NCI-H1092 (cell line): ENCODE measurements around the gene CDC42EP4.

Experiments
- DNase-seq: peaks from one replicate; lab custom pipeline; 2025; lab: John Stamatoyannopoulos, UW

The CDC42EP4 gene, protein sequence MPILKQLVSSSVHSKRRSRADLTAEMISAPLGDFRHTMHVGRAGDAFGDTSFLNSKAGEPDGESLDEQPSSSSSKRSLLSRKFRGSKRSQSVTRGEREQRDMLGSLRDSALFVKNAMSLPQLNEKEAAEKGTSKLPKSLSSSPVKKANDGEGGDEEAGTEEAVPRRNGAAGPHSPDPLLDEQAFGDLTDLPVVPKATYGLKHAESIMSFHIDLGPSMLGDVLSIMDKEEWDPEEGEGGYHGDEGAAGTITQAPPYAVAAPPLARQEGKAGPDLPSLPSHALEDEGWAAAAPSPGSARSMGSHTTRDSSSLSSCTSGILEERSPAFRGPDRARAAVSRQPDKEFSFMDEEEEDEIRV

DNA sequence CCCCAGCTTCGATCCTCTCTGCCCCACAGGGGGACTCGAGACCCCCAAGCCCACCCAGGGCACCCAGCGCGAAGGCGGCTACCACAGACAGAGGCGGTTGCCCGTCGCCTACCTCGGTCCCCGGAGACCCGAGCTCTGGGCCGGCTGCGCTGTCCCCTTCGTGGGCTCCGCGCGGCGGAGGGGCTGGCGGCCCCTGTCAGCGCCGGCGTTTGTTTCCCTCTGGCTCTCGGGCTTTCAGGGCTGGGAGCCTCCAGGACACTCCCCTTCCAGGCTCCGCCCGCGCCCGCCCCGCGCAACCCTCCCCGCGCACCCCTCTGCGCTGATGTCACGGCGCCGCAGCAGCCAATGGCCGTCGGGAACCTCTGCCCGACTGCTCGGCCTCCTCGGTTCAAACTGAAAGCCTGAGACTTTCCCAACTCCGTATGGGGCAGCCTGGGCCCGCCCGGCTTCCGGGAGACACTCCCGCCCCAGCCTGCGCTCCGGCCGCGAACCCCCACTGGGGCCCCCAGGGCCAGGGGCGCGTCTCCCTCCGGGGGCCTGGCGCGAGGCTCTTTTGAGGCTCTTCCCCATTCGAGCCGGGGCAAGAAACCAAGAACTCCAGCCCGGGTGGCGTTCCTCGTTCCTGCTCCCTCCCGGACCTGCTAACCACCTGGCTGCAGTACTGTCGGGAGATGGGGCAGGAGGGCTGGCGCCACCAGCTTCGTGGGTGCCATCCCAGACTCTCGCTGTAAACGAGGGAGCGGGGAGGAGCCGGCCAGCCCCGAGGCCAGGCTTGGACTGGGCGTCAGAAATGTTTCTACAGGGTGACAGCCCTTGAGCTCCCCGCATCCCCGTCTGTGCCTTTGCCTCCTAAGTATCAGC is at the start of gene CDC42EP4:
Gene CDC42EP4, minus strand, starts transcription at position 221 of the 861 bp plus-strand sequence. CDS start 25,501 bp downstream, outside the sequence.
- DNase-seq, result peak; percentile 78

DNA sequence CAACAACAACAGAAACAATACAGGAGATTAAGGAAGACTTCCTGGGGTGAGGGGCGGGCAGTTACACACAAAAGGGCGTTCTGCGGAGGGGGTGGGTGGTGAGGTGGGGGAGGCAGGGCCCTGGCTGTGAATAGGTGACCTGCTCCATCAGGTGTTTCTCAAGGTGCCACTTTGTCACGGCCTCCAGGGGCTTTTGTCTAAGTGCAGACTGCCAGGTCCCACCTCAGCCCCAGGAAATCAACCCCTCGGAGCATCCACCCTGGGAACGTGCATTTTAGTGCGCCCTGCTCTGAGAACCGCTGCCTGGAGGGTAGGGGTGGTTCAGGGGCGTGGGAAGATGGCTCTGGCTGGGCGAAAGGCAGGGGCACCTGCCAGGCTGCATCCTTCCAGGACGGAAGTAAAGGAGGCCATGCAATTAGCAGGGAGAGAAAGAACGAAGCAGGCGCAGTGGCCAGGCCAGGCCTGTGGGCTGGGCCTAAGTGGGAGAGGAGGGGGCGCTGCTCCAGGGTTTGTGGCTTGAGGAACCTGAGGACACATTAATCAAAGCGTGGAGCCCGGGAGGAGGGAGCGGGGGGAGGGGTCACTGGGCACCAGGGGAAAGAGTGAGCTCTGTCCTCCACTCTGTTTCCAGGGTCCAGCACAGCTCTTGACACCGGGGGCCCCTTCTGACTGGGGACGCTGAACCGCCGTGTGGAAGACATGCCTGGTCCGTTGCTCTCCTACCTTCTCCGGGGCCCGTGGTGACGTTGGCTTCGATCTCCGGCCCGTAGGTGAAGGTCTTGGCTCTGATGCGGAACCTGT is 49.4 kb upstream of the CDC42EP4 start:
- no peak for DNase-seq

DNA sequence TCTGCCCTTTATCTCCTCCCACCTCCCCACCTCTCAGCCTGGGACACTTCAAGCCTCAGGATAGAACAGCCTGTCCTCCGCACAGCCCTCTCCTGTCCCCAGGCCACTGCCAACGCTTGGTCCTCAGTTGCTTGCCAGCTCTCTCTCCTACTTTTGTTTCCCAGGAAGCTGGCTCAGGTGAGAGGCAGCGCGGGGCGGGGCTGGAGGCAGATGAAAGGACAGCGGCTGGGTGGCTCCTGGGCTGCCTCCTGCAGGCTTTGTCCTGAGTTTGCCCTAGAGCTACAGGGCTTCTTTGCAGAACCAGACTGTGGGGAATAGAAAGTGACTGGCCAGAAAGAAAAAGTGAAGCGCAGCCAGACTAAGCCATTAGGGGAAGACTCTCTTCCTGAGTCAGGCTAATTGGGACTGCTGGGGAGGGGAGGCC is 48.2 kb upstream of the CDC42EP4 start:
- no peak for DNase-seq

DNA sequence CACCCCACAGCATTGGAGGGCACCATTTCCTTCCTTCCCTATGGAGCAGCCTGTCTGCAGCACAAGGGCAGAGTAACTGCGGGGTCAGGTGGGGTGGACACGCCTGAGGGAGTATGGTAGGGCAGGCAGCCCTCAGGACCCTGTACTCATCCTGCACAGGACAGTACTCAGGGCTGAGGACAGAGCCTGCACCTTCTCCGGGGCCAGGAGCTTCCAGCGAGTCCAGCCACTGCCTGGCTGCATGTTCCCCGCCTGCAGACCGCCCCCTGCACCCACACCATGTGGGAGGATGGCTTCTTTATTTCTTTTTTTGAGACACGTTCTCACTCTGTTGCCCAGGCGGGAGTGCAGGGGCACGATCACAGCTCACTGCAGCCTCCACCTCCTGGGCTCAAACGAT is 47.6 kb upstream of the CDC42EP4 start:
- no peak for DNase-seq

DNA sequence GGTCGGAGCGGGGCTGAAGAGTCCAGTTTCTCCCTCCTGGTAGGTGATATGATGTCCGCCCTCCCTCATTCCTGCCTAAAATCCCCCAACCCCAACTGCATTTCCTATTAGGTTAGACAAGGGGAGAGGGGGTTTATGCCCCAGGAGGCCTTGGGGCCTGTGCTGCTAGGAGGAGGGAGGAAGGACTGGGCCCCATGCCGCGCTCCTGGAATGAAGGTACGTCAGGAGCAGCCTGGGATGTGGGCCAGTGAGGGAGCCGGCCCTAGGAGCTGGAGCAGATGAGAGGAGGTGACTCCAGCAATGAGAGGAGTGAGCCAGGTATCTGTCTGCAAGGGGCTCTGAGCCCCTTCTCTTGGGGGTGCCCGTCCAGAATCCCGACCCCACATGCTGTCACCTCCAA is 46.9 kb upstream of the CDC42EP4 start:
- no peak for DNase-seq

DNA sequence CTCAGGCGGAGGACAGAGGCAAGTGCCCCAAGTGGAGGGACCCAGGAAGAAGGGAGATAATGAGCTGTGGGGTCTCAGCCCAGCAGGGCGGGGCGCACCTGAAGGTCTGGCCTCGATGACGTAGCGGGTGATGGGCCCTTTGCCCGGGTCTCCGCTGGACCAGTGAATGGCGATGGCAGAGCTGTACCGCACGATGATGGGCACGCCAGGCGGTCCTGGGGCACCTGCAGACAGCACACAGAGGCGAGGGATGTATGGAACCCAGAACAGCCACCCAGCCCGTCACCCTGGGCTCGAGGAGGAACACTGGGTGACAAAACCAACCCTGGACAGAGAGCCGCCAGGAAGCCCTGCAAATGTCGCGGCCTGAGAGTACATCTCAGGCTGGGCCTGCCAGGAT is 46.2 kb upstream of the CDC42EP4 start:
- no peak for DNase-seq

DNA sequence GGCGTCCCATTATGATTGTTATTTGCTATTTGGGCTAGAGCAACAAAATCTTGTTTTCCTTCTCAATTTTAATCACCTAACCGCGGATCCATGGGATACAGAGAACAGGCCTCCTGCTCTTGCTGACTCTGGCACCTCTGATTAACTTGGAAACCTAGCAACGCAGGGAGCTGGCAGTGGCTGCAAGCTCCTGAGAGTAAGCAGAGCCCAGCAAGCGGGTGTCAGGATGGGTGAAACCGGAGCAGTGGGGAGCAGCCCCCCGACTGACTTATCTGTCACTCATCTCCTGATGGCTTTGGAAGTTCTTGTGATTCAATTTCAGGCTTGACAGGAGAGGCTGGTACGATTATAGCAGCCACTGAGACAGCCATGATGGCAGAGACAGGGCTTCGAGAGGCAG is 45.5 kb upstream of the CDC42EP4 start:
- DNase-seq, result no peak

DNA sequence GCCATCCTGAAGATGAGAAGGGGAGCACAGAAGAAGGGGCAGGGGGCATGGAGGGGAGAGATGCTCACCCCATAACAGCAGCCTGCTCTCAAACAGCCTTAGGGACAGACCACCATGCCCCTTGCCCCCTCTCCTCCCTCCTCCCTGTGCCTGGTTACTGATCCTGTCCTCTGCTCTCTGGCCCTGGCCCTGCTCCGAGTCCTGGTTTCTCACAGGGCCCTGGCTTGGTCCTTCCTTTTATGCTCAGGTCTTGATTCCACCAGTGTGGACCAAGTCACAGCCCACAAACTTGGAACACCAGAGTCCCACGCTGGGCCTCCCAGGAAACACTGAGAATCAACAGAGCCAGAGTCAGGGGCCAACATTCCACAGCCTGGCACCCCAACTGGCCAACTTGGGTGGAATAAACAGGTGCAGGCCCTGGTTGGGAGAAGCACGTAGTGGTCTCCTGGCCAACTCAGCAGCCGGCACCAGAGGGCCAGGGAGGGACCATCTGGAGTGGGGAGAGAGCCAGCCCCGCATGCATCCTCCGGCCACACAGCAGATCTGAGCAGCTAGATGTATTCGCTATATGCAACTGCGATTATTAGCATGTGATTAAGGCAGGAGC is 44.9 kb upstream of the CDC42EP4 start:
- no peak for DNase-seq

DNA sequence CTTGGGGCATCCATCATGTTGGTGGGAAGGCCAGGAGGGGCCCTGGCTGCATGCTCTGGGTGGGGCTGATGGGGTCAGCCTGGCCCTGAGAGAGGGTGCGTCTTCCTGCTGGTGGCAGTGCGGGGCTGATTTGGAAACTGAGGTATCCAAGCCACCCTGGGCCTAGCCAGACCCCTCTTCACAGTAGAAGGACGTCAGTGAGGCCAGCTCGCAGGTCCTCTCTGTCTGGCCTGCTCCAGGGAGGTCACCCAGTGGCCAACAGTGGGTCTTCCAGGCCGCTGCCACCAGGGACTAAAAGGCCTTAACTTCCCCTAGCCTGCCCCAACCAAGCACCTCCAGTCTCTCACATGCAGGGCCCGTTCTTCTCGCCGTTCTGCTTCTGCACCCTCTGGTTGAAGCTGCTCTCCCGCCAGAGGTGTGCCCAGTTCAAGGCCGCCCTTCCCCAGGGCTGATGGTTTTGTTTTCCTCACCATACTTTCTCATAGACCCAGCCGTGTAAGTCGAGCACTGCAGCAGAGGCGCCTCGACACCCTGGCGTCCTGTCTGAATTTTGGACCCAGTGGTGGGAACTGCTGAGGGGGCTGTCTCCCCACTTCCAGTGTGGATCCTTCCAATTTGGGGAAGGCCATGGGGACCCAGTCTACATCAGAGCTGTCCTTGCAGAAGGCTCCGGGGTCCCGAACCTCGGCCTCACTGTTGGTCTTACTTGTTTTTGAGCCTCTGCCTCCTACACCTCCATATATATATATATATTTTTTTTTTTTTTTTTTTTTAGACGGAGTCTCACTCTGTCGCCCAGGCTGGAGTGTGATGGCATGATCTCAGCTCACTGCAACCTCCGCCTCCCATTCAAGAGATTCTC is 42.9 kb upstream of the CDC42EP4 start:
- no peak for DNase-seq

DNA sequence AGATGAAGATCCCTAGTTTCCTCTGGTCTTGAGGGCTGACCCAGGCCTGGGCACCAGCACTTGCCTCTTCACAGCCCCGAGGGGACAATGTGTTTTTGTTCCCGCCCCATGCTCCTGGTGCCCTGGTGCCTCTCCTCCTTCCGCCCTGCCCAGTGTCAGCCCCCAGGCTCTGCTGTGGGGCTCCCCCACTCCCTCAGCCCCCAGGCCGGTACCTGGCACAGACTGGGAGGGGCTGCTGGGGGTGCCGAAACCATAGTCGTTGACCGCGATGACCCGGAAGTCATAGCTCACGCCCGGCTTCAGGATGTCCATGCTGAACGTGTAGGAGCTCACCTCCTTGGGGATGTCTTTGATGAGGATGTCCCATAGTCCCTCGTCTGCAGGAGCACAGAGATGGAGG is 40.5 kb upstream of the CDC42EP4 start:
- DNase-seq, result no peak

DNA sequence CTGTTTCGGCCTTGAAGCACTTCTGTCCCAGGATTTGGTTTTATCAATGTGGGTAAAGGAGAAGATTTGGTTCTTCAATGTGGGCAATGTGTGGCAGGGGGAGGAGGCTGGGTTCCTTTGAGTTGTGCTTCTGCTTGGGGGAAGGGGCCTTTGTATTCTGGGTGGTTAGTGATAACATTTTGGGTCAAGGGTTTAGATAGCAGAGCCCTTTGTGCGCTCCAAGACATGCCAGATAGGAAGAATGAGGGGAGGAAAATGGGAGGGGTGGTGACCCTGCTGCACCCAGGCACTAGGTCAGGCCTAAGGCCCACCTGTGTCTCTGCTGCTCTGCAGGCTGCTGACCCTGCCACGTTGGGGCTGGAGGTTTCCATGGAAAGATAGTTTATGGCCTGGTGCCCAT is 40.0 kb upstream of the CDC42EP4 start:
- no peak for DNase-seq

DNA sequence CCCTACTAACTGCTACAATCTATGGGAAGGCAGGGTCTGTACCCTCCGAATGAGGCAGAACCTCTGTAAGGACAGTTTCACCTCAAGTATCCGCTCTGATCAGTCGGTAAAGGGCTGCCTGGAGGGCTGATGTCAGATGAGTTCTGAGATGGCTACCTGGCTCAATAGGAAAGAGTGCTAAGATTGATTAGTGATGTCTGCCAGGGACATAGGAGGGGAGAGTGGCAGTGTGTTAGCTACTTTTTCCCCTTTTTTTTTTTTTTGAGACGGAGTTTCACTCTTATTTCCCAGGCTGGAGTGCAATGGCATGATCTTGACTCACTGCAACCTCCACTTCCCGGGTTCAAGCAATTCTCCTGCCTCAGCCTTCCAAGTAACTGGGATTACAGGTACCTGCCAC is 39.1 kb upstream of the CDC42EP4 start:
- no peak for DNase-seq

DNA sequence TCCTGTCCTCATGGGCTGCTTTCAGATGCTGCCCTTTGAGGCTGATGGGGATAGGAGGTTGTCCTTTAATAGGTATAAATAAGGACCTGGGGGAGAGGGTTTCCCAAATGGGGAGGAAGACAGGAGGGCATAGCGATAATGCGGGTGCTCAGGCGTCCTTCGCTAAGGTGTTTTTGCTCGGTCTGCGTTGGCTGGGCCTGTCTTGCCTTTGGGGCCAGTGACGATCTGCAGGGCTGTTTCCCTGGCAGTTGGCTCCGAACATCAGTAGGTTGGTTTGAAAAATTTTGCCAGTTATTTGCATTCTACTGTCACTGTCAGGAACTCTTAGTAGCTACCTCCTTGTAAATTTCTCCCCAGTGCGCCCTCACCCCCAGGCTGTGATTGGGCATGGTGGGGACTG is 37.8 kb upstream of the CDC42EP4 start:
- DNase-seq, result no peak

DNA sequence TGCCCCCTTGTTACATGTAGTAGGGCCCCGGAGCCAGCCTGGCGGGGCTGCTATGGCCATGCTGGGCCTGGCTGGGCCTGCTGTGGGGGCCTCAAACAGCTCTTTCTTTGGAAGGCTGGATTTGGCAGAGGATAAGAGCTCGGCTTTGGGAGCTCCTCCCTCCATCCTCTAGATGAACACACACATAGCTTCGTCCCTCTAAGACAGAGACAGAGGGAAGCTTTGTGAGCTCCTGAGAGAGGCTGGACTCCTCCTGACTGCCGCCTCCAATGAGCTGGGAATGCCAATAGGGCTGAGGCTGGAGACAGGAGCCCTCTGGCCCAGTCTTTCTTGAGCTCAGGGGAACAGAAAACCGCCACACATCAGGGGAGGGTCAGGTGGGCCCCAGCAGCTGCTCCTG is 37.3 kb upstream of the CDC42EP4 start:
- DNase-seq, result no peak

DNA sequence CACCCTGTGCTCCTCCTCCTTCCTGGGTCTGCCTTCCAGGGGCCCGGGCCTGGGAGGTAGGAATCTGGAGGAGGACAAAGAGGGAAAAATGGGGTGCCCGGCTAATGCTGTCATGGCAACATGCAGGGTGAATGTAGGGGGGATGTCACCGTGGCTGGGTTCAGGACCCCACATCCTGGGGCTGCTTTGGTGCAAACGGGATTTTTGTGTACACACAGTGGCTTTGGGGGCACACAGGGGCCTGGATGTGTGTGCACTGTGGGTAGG is 37.0 kb upstream of the CDC42EP4 start:
- DNase-seq, result no peak

DNA sequence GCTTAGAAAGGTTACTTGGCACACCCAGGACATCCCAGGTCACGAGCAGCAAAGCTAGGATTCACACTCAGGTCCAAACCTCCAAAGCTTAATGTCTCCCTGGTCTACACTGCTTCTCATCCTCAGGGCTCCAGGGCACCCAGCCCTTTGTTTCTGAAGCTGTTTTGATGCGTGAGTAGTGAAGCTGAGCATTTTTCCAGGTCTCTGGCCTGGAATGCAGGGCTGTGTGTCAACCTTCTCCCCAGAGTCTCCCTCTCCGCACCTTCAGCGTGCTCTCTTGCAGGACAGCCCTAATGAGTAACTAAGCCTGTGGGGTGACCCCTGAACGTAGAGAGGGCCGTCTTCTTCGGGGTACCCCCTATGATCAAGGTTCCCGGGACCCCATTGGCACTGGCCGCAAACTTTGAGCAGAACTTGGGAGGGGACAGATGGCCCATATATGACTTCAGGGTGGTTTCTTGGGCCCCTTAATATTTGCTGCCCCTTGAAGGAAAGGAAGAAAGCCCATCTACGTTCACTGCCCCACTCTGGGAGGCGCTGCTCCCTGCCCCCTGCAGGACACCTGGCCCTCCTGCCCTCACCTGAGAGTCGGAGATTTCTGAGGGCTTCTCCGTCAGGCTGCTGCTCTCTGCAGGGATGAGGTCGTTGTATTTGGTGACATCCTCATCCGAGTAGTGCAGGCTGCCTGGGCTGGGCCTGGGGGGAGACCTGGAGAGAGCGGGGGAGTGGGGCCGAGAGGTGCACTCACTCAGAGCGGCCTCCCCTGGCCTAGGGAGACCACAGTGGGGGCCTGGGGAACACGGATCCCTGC is 36.4 kb upstream of the CDC42EP4 start:
- DNase-seq, result no peak

DNA sequence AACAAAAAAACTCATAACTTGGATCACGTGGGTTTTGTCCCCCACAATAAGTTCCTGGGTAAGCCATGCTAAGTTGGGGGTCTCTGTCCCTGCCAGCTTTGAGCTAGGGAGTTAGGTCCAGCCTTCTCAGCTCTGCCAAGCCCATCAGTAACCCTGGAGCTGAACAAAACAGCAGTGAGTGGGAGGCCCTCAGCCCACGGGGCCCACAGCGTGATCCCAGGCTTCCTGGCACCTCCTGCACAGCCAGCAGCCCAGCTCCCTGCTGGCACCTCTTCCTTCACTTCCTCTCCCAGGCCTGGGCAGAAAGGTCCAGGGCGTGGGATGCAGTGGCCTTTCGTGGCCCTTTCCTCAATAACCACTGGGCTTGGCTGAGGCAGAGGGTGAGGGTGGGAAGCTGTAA is 35.5 kb upstream of the CDC42EP4 start:
- no peak for DNase-seq

DNA sequence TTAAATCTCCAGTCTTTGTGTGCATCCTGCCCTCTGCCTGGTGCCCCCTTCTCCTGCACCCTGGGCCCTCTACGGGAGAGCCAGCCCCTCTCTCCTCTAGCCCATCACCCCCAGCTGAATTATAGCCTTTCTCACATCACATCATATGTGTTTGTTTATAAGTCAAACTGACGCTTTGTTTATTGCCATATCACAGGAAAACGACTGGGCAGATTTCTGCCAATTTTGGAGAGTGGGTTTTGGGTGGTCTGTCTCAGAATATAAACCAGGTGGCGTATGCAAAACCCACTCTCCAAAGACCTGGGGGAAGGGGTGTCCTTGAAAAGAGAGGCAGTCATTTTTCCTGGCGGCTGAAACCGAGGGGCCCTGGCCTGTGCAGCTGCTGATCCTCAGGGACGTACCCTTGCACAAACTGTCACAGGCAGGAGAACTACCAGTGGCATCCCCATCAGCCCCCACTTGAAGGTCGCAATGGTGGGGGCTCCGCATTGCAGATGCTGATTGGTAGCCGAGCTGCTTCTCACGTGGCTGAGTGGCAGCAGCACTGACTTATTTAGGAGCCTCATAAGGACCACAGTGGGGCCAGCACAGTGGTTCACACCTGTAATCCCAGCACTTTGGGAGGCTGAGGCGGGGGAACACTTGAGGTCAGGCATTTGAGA is 34.8 kb upstream of the CDC42EP4 start:
- DNase-seq, result no peak

DNA sequence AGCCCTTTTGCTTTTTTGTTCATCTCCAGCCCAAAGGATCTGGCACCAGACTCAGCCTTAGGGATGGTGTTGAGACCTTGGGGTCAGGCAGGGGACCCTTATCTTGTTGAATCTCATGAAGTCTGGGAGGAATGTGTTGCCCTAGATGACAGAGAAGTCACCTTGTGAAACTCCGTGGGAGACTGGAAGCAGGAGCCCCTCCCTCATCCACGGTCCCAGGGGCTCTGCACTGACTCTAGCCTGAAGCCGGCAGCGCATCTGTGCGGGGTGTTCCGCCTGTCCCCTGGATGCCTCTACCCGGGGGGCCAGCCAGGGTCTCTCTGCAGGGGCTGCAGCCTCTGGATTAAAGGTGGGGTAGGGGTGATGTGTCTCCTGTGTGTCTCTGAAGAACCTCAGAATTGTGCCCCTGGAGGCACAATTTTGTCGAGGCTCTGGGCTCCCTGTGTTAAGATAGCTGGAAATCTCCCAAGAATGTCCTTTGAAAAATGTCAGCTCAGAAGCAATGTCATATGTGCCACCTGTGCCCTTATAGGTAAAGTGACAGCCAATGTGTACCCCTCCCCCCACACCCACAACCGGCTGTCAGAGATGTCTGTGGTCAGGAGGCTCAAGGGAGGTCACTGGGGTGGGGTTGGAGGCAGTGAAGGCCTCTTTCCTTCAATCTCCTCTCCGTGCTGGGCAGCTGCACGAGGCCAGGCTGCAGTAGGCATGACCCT is 32.1 kb upstream of the CDC42EP4 start:
- no peak for DNase-seq
